GM18951 (cell line): Measurements from ENCODE around the gene XIAP.
A peak's percentile ranks its signal among the peaks of the same experiment; 100 is the strongest.
"Not testable (repeated sequence)": the region's sequence is repeated elsewhere in the genome, so short reads cannot be mapped to it uniquely, and the experiment has no call there.

Experiments
- POLR2A ChIP-seq: IDR thresholded peaks from 4 replicates; pipeline ENCODE4 v1.6.1; 2011; ENCODE audit warnings: mild to moderate bottlenecking; ENCODE audit not compliant: insufficient read length, insufficient read depth; ENCODE audit errors: extremely low read depth
- in situ Hi-C: fragments of 300-500 bp; cut with MboI; formaldehyde crosslinking; loops from one replicate; pipeline ENCODE4 v1.12.0; 2022; ENCODE audit warnings: low sequenced_read_pairs, mixed read lengths, inconsistent platforms; ENCODE audit not compliant: unreplicated experiment

The XIAP gene

GRCh38 chrX:123859846-123860838 is at the start of gene XIAP:
Gene XIAP, plus strand, starts transcription at chrX:123860053. Its CDS starts 25,610 bp downstream, at chrX:123885663.
- TF ChIP-seq POLR2A: peak; percentile 67
- in situ Hi-C loops: no loop called here

- in situ Hi-C loops: no loop called here
- no peak for TF ChIP-seq POLR2A
Measured at GRCh38 chrX:123814343-123814742, 45.5 kb upstream of the XIAP start.

GRCh38 chrX:123814934-123815394 is 44.9 kb upstream of the XIAP start:
- in situ Hi-C loops: not testable (repeated sequence)

GRCh38 chrX:123817288-123817894 is 42.5 kb upstream of the XIAP start:
- no peak for TF ChIP-seq POLR2A
- in situ Hi-C loops: no loop called here

- in situ Hi-C loops: no loop called here
- TF ChIP-seq POLR2A: no peak
Measured at GRCh38 chrX:123818243-123818642, 41.6 kb upstream of the XIAP start.

- in situ Hi-C loops: no loop called here
- no peak for TF ChIP-seq POLR2A
Measured at GRCh38 chrX:123822965-123823364, 36.9 kb upstream of the XIAP start.

GRCh38 chrX:123830309-123830708 is 29.5 kb upstream of the XIAP start:
- in situ Hi-C loops: no loop called here
- TF ChIP-seq POLR2A: no peak

- TF ChIP-seq POLR2A: no peak
- in situ Hi-C loops: no loop called here
Measured at GRCh38 chrX:123833387-123833786, 26.5 kb upstream of the XIAP start.

- no peak for TF ChIP-seq POLR2A
- in situ Hi-C loops: no loop called here
Measured at GRCh38 chrX:123834116-123834515, 25.7 kb upstream of the XIAP start.

GRCh38 chrX:123835661-123836371 is 24.0 kb upstream of the XIAP start:
- TF ChIP-seq POLR2A: no peak
- in situ Hi-C loops: no loop called here

- in situ Hi-C loops: not testable (repeated sequence)
Measured at GRCh38 chrX:123845129-123845528, 14.7 kb upstream of the XIAP start.

- in situ Hi-C loops: no loop called here
- TF ChIP-seq POLR2A: no peak
Measured at GRCh38 chrX:123846577-123847038, 13.2 kb upstream of the XIAP start.

- no peak for TF ChIP-seq POLR2A
- in situ Hi-C loops: no loop called here
Measured at GRCh38 chrX:123847056-123847455, 12.8 kb upstream of the XIAP start.

- in situ Hi-C loops: no loop called here
- no peak for TF ChIP-seq POLR2A
Measured at GRCh38 chrX:123849096-123849495, 10.8 kb upstream of the XIAP start.

GRCh38 chrX:123849906-123850305 is 9.9 kb upstream of the XIAP start:
- in situ Hi-C loops: not testable (repeated sequence)
